Measurements from ENCODE around the gene GJA3.

GRCh38 chr13:20116213-20116612 lies 44.6 kb downstream of the GJA3 start:
- TF ChIP-seq CTCF (IDR thresholded peaks at IDR 0.05) (no peak), EP300 (IDR thresholded peaks at IDR 0.05; ENCODE audit: low read depth) (no peak), POLR2A (IDR thresholded peaks at IDR 0.05) (no peak), POLR2AphosphoS5 (IDR thresholded peaks at IDR 0.05) (no peak)

All from transverse colon (tissue), 4 donors.